ENCODE measurements around the gene RSPH4A.
"Not testable (repeated sequence)": the region's sequence is repeated elsewhere in the genome, so short reads cannot be mapped to it uniquely, and the experiment has no call there.

RSPH4A gene

DNA sequence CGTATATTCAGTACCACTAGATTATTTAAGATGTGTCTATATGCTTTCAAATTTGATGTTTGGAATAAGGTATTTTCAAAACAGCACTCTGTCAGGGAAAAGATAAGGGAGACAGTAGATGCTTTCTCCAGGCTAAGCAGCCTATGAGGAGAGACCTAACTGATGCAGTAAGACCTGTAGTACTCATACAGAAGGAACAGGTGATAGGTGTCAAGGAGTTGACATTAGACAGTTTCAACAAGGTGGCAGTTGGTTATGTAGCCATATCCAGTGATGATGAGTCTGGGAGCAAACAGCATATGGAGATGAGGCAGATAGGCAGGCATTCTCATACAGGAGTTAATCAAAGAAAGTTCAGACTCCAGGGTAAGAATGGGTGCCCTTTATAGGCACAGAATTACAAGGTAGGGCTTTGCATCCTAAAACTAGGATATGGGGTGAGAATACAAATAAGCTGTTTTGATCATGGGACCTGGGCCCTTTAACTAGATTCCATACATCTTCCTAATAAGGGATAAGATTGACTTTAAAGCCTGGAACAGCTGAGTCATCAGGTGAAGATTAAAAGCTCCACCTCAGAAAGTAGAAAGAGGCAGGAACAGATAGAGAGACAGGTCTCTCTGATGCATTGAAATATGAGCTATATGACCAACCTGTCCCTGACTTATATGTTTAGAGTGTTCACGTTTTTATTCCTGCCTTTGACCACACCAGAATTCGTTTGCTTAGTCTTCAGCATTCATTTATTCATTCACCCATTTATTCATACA, 7.9 kb downstream of the RSPH4A start:
- in situ Hi-C loops (cut with MboI; ENCODE audit: low sequenced_read_pairs), result no loop called here

- in situ Hi-C loops (cut with MboI; ENCODE audit: low sequenced_read_pairs), result no loop called here
Observed at GRCh38 chr6:116625872-116626271, 9.6 kb downstream of the RSPH4A start.

DNA sequence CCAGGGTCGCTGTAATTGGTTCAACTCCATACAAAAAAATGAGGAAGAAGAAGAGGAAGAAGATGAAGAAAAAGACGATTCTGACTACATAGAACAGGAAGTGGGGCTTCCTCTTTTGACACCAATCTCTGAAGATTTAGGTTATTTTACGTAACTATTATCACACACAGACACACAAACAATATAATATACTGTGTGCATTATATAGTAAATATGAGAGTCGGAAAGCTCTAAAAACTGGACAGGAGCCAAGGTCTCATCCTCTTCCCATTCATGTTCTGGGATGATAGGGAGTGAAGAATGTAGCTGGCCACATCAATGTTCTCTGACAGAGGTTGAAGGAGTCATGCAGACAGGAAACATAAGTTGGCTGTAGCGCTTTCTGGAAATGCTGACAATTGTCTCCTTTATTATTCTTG, 13.3 kb downstream of the RSPH4A start:
- in situ Hi-C loops (cut with MboI; ENCODE audit: low sequenced_read_pairs), result no loop called here

DNA sequence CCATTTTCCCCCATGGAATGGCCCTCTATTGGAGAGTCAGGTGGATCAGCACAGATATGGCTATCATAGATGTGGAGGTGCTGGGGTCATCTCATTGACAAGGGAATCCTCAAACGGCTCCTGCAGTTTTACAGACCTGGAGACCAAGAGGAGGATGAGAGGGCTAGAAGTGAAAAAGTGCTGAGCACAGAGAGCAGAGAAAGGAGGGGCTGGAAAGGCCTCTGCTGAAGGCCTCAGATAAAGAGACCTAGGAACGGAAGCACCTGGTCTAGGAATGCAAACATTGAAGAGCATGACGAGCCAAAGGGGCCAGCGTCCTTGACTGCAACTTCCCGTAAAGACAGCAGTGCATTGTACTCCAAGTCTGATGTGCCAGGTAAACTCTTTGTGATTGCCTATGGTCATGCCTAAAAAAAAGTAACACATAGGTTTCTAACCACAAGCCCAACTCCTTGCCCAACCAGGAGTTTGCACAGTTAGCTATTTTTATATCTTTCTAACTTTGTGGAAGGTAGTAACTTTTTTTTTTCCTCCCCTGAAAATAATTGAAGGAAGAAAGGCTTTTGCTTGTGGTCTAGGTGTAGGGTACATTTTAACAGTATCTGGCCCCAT, 15.2 kb downstream of the RSPH4A start:
- in situ Hi-C loops (cut with MboI; ENCODE audit: low sequenced_read_pairs), result no loop called here

DNA sequence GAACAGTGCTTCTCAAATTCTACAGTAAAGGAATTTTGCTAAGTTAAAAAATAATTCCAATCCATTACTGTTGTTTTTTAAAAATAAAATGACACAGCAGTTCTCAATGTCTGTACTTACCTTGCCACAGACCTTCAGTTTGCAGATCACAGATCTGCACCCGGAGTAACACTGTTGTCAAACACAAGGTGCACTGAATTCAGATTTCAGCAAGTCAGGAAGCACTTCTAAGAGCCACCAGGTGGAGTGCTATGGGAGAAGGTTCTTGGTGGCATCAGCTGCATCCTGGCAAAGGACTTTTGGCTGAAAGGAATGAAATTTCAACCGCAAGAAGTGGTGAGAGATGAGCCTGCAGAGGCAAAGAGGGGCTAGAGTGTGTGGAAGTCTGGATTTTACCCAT, 17.4 kb downstream of the RSPH4A start:
- in situ Hi-C loops (cut with MboI; ENCODE audit: low sequenced_read_pairs), result no loop called here

DNA sequence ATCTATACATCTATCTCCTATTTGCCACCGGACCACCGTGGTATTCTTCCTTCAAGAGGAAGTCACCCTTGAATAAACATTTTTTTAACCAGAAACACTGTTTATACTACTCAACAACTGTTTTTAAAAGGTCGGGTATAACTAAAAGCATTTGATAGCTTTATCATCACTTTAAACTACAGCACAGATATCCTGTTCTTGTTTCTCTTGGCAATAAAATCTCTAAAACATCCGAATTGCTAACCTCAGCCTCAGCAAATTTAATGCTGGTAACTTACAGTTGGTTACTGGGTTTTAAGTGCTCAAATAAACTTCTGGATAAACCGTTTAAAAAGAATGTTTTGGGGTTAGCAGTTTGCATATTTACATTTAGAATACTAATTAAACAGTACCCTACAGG, 31.9 kb downstream of the RSPH4A start:
- in situ Hi-C loops (cut with MboI; ENCODE audit: low sequenced_read_pairs), result no loop called here

DNA sequence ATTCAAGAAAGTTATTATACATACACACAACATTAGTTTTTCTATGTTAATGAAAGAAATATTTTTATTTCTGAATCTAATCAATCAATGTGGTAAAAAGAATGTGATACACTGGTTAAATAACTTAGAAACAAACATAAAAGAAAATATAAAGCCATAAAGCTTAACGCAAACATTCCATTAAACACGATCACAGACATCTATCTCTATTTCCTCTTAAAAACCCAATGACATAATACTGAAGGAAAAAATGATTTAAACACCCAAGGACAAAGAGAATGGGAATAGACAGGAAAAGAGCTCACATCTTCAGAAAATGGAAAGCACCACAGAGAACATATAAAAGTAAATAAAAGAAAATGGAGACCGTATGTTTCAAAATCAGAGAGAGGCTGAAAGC, 32.9 kb downstream of the RSPH4A start:
- in situ Hi-C loops (cut with MboI; ENCODE audit: low sequenced_read_pairs), result no loop called here

DNA sequence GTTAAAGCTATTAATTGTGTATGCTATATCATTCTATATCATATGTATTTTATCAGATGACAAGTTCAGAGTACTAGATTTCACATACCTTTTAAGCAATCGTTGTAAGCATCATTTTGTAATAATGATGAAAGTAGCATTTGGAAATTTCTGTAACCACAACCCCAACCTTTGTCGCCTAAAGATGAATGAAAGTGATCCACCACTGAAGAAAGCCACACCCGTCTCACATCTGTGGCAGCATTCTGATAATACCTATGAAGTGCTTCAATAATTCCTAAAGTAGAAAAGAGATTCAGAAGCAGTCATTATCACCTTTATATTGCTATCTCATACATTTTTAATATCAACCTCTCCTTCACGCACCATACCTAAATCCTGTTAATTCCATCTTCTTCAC, 35.6 kb downstream of the RSPH4A start:
- in situ Hi-C loops (cut with MboI; ENCODE audit: low sequenced_read_pairs), result no loop called here

DNA sequence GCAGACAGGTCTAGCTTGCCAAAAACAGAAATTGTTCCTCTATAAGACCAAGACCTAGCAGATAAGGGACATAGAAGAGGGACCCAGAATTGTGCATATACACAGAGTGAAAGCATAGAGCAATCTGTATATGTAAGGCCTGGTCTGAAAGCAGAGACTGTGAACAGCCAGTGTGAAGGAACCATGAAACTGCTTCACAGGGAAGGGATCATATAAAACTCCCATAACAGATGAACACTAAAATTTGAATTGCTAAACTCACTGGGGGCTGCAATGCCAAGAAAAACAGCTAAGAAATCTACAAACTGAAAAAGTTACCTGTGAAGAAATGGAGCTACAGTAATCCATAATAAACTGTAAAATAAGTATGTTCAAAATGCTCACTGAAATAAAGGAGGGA, 45.3 kb downstream of the RSPH4A start:
- in situ Hi-C loops (cut with MboI; ENCODE audit: low sequenced_read_pairs), result no loop called here

GRCh38 chr6:116662202-116662601, 45.9 kb downstream of the RSPH4A start:
- in situ Hi-C loops (cut with MboI; ENCODE audit: low sequenced_read_pairs), result no loop called here

DNA sequence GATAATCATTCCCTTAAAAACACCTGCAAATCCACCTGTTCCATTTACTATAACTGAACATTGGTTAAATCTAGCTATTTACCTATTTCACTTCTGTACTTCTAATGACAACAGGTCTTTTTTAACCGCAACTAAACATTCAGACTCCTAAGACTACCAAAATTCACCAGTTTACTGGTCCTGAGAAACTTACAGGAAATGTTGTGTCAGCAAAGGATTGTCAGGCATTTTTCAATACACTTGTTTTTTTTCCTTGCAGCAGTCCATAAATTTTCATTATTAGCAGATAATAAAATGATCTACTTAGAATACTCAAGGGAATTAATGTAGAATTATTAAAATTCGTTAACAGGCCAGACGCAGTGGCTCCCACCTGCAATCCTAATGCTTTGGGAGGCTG, 47.0 kb downstream of the RSPH4A start:
- in situ Hi-C loops (cut with MboI; ENCODE audit: low sequenced_read_pairs), result no loop called here

DNA sequence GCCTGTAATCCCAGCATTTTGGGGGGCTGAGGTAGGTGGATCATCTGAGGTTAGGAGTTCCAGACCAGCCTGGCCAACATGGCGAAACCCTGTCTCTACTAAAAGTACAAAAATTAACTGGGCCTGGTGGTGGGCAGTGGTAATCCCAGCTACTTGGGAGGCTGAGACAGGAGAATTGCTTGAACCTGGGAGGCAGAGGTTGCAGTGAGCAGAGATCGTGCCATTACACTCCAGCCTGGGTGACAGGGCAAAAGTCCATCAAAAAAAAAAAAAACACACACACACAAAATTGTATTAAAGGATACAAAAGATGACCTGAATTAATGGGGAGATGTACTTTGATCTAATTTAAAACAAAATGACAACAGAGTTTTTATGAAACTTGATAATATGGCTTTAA, 47.9 kb downstream of the RSPH4A start:
- in situ Hi-C loops (cut with MboI; ENCODE audit: low sequenced_read_pairs), result not testable (repeated sequence)

- in situ Hi-C loops (cut with MboI; ENCODE audit: low sequenced_read_pairs), result no loop called here
Observed at GRCh38 chr6:116665464-116665863, 49.2 kb downstream of the RSPH4A start.

- in situ Hi-C loops (cut with MboI; ENCODE audit: low sequenced_read_pairs), result no loop called here
Observed at GRCh38 chr6:116666869-116667268, 50.6 kb downstream of the RSPH4A start.

DNA sequence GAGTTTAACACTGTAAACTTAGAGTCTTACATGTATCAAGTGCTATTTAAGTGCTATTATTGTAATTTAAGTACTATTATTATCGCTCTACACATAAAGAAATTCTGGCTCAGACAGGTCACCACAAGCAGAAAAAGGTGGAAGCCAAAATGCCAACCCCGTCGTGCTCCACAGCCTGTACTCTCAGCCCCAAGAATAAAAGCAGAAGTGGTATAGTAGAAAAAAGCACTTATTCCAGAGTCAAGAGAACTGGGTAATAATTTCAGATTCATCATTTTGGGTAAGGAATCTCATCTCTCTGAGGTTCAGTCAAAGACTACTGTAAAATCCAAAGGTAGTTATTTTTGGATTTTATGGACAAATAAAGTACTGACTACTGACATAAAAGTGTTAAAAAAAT, 51.3 kb downstream of the RSPH4A start:
- in situ Hi-C loops (cut with MboI; ENCODE audit: low sequenced_read_pairs), result no loop called here

- in situ Hi-C loops (cut with MboI; ENCODE audit: low sequenced_read_pairs), result no loop called here
Observed at GRCh38 chr6:116672306-116672705, 56.0 kb downstream of the RSPH4A start.

DNA sequence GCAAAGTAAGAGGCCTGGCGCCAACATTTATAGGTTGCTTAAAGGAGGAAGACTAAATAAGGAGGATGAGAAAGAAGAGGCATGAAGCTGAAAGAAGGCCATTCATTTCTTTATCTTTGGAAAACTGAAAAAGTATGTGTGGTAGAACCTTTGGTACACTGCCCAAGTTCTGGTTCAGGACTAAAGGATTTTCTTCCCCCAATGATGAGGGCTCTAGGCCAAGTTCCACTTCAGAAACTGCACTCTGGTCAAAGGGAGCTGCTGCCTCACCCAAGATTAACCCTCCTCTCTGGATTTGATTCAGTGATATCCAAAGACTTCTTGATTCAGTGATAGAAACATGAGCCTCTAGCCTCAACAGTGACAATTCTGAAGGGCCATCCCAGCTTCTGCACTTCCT, 59.7 kb downstream of the RSPH4A start:
- in situ Hi-C loops (cut with MboI; ENCODE audit: low sequenced_read_pairs), result no loop called here

- in situ Hi-C loops (cut with MboI; ENCODE audit: low sequenced_read_pairs), result no loop called here
Observed at GRCh38 chr6:116680880-116681672, 64.8 kb downstream of the RSPH4A start, which contains the start of gene KPNA5. Gene KPNA5 (plus strand): TSS chr6:116681211. CDS start chr6:116681335, 124 bp downstream.

DNA sequence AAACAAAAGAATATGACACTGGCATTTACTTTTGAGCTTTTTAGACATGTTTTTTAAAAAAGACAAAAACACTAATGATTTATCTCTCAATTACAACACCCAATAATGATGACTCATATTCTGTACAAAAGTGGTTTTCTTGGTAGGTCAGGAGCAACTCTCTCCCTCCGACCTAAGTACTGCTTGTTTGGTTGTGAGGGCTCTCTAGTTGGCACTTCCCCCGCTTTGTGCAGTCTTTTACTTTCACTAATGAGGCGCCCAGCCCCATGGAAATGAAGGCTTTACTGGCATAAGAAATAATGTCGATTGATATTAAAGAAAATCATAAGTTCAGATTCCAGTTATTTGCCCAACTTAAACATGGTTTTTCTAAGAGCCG, 66.0 kb downstream of the RSPH4A start:
- in situ Hi-C loops (cut with MboI; ENCODE audit: low sequenced_read_pairs), result no loop called here

All from HL-60/S4 treated with retinoic acid at 250 ng/mL for 4 days and 3 days (cell line).